HG03442 (cell line): ENCODE results near the gene SRRM5.

Experiments used
- ATAC-seq: cut with Tn5 transposase; IDR thresholded peaks from one replicate; pipeline ENCODE4 v1.9.1; 2021; ENCODE audit warnings: mild to moderate bottlenecking, moderate library complexity; ENCODE audit not compliant: unreplicated experiment

SRRM5 gene

GRCh38 chr19:43610493-43610892 is 1.4 kb upstream of the SRRM5 start:
- ATAC-seq = no peak

- no peak for ATAC-seq
Observed at GRCh38 chr19:43612374-43612773, 486 bp downstream of the SRRM5 start.

GRCh38 chr19:43616306-43616705 is 4.4 kb downstream of the SRRM5 start:
- ATAC-seq = no peak

GRCh38 chr19:43616954-43617353 is 5.1 kb downstream of the SRRM5 start:
- no peak for ATAC-seq

- peak; percentile 26 for ATAC-seq
Observed at GRCh38 chr19:43618921-43619261, 7.0 kb downstream of the SRRM5 start.

GRCh38 chr19:43619262-43620060 is 7.6 kb downstream of the SRRM5 start, which contains the start of gene ZNF428:
TSS of gene ZNF428 (minus strand) at chr19:43619629. CDS start at chr19:43614304, 5,325 bp downstream.
- peak; percentile 81 for ATAC-seq

- no peak for ATAC-seq
Observed at GRCh38 chr19:43620061-43621001, 8.4 kb downstream of the SRRM5 start.

- no peak for ATAC-seq
Observed at GRCh38 chr19:43622070-43622469, 10.2 kb downstream of the SRRM5 start.

GRCh38 chr19:43622956-43623355 is 11.1 kb downstream of the SRRM5 start:
- ATAC-seq = no peak

GRCh38 chr19:43623889-43624670 is 12.2 kb downstream of the SRRM5 start:
- no peak for ATAC-seq

- no peak for ATAC-seq
Observed at GRCh38 chr19:43624933-43625332, 13.0 kb downstream of the SRRM5 start.

- no peak for ATAC-seq
Observed at GRCh38 chr19:43625918-43626579, 14.2 kb downstream of the SRRM5 start.

GRCh38 chr19:43626838-43627237 is 14.9 kb downstream of the SRRM5 start:
- ATAC-seq = no peak

- ATAC-seq = no peak
Observed at GRCh38 chr19:43628646-43629326, 16.9 kb downstream of the SRRM5 start.

- no peak for ATAC-seq
Observed at GRCh38 chr19:43631491-43631890, 19.6 kb downstream of the SRRM5 start.

- ATAC-seq = no peak
Observed at GRCh38 chr19:43633520-43633919, 21.6 kb downstream of the SRRM5 start.

GRCh38 chr19:43634068-43634467 is 22.2 kb downstream of the SRRM5 start:
- no peak for ATAC-seq

- no peak for ATAC-seq
Observed at GRCh38 chr19:43634506-43634871, 22.6 kb downstream of the SRRM5 start.

GRCh38 chr19:43634872-43635560 is 23.1 kb downstream of the SRRM5 start:
- no peak for ATAC-seq
